Suprapubic skin (tissue), 4 donors: ENCODE measurements around the gene STARD9. TPM values are rescaled to one million over a fixed set of nuclear protein-coding genes. Genes with fewer than 3 reads are reported as not detected.

ENCODE experiments used
- DNase-seq, 2 donors: peaks; one replicate each; pipeline ENCODE4 v3.0.0-alpha.2; 2019; ENCODE audit warnings: low spot score in 2 of 2
- H3K27ac ChIP-seq: fragments of 200-600 bp; sonication (generic); one replicate; pipeline ENCODE4 v1.5.1; 2019
- H3K27me3 ChIP-seq: fragments of 200-600 bp; sonication (generic); one replicate; pipeline ENCODE4 v1.5.1; 2019
- H3K36me3 ChIP-seq: fragments of 200-600 bp; sonication (generic); one replicate; pipeline ENCODE4 v1.5.1; 2019
- H3K4me1 ChIP-seq: fragments of 200-600 bp; sonication (generic); one replicate; pipeline ENCODE4 v1.5.1; 2019
- H3K4me3 ChIP-seq: fragments of 200-600 bp; sonication (generic); one replicate; pipeline ENCODE4 v1.5.1; 2019; ENCODE audit warnings: mild to moderate bottlenecking
- H3K9me3 ChIP-seq: fragments of 200-600 bp; sonication (generic); one replicate; pipeline ENCODE4 v1.5.1; 2019
- CTCF ChIP-seq, 2 donors: fragments of 200-600 bp in 1 of 2; fragments of 450-650 bp in 1 of 2; sonication (generic) in 1 of 2; IDR thresholded peaks; one replicate each; pipeline ENCODE4 v1.5.1; 2016 to 2019; ENCODE audit warnings: antibody characterized with exemption in 2 of 2, mild to moderate bottlenecking in 1 of 2, moderate library complexity in 1 of 2
- EP300 ChIP-seq: sonication (generic); formaldehyde crosslinking; IDR thresholded peaks from one replicate; pipeline ENCODE4 v1.6.1; 2017; ENCODE audit warnings: antibody characterized with exemption
- POLR2A ChIP-seq, 2 donors: fragments of 450-650 bp; IDR thresholded peaks; one replicate each; pipeline ENCODE4 v1.6.1; 2017; ENCODE audit warnings: antibody characterized with exemption in 2 of 2, mild to moderate bottlenecking in 2 of 2, moderate library complexity in 2 of 2
- POLR2AphosphoS5 ChIP-seq, 3 donors: sonication (generic); formaldehyde crosslinking; IDR thresholded peaks; one replicate each; pipeline ENCODE4 v1.6.1; 2017; ENCODE audit warnings: antibody characterized with exemption in 3 of 3
- WGBS: methylation state at CpG from one replicate; pipeline ENCODE4 v1.1.5; 2018; 5-methylcytosine and 5-hydroxymethylcytosine counted together
- total RNA-seq, 4 donors: library from RNA; depleted of rRNA; stranded (reverse); fragments of >200 nt; gene quantifications; one replicate each; pipeline ENCODE4 v1.1.0, GENCODE V29; 2016

Gene STARD9
- total RNA-seq, 4 donors from 2014 or later, result 5.0 to 24.6 (median 7.6) TPM

- Histone ChIP-seq H3K4me1 (peaks cover 5% of the 10 kb centered on the region), H3K36me3 (no peaks in the 10 kb centered on the region), H3K27me3 (no peaks in the 10 kb centered on the region), H3K27ac (no peak overlapping the region), H3K9me3 (no peaks in the 10 kb centered on the region), H3K4me3 (no peak overlapping the region)
- 83% methylated on average over 2 of the region's 2 CpGs for WGBS
- DNase-seq, result no peak
- TF ChIP-seq EP300 (no peak), POLR2AphosphoS5 (IDR thresholded peaks at IDR 0.05) (no peak), CTCF (IDR thresholded peaks at IDR 0.05) (no peak), POLR2A (IDR thresholded peaks at IDR 0.05) (no peak)
These were observed 135.3 kb downstream of the STARD9 start for GRCh38 chr15:42710662-42711061.

- Histone ChIP-seq H3K4me1 (peaks cover 5% of the 10 kb centered on the region), H3K9me3 (no peaks in the 10 kb centered on the region), H3K27ac (no peak overlapping the region), H3K4me3 (no peak overlapping the region), H3K36me3 (no peaks in the 10 kb centered on the region), H3K27me3 (no peaks in the 10 kb centered on the region)
- WGBS, result 95% methylated on average over 3 of the region's 3 CpGs
- TF ChIP-seq POLR2AphosphoS5 (IDR thresholded peaks at IDR 0.05) (no peak), CTCF (IDR thresholded peaks at IDR 0.05) (no peak), EP300 (no peak), POLR2A (IDR thresholded peaks at IDR 0.05) (no peak)
- DNase-seq, result no peak
These were observed 136.3 kb downstream of the STARD9 start for GRCh38 chr15:42711746-42712145.

- 86% methylated on average over 4 of the region's 4 CpGs for WGBS
- Histone ChIP-seq H3K9me3 (no peaks in the 10 kb centered on the region), H3K27ac (no peak overlapping the region), H3K27me3 (no peaks in the 10 kb centered on the region), H3K4me1 (no peaks in the 10 kb centered on the region), H3K36me3 (peaks cover 3% of the 10 kb centered on the region), H3K4me3 (no peak overlapping the region)
- no peak for DNase-seq
- no peak for TF ChIP-seq POLR2AphosphoS5 (IDR thresholded peaks at IDR 0.05)
- no peak for TF ChIP-seq EP300
- no peak for TF ChIP-seq CTCF (IDR thresholded peaks at IDR 0.05)
- TF ChIP-seq POLR2A (IDR thresholded peaks at IDR 0.05), result no peak
These were observed 137.2 kb downstream of the STARD9 start for GRCh38 chr15:42712584-42712983.

GRCh38 chr15:42716125-42716524 is 140.7 kb downstream of the STARD9 start:
- no peak for DNase-seq

GRCh38 chr15:42716626-42717025 is 141.2 kb downstream of the STARD9 start:
- TF ChIP-seq CTCF (IDR thresholded peaks at IDR 0.05), result no peak
- Histone ChIP-seq H3K4me3 (no peak overlapping the region), H3K27me3 (no peaks in the 10 kb centered on the region), H3K9me3 (no peaks in the 10 kb centered on the region), H3K27ac (no peak overlapping the region), H3K4me1 (no peaks in the 10 kb centered on the region), H3K36me3 (peaks cover 33% of the 10 kb centered on the region)
- 95% methylated on average over 2 of the region's 2 CpGs for whole genome bisulfite sequencing
- no peak for DNase-seq

More at GRCh38 chr15:42716125-42716524, 140.7 kb downstream of the STARD9 start:
- no peaks in the 10 kb centered on the region for H3K27me3 ChIP-seq
- TF ChIP-seq POLR2A (IDR thresholded peaks at IDR 0.05) (no peak), EP300 (no peak), CTCF (IDR thresholded peaks at IDR 0.05) (no peak), POLR2AphosphoS5 (IDR thresholded peaks at IDR 0.05) (no peak)
- H3K36me3 ChIP-seq, result peaks cover 33% of the 10 kb centered on the region
- 97% methylated on average over 5 of the region's 5 CpGs for WGBS
- H3K9me3 ChIP-seq, result no peaks in the 10 kb centered on the region
- no peak overlapping the region for H3K27ac ChIP-seq
- no peak overlapping the region for H3K4me3 ChIP-seq
- H3K4me1 ChIP-seq, result no peaks in the 10 kb centered on the region
